DOHH2 (cell line): ENCODE results near the gene SNTB2.

ENCODE experiments used
- H3F3A ChIP-seq: fragments of 200-600 bp; sonication (generic), shearing (Covaris generic); 2 replicates; pipeline ENCODE4 v1.6.0; 2016; ENCODE audit warnings: antibody characterized with exemption, mild to moderate bottlenecking; ENCODE audit not compliant: control insufficient read depth, insufficient read depth
- H3K27ac ChIP-seq: fragments of 200-600 bp; sonication (generic); 2 replicates; pipeline ENCODE4 v1.5.1; 2014; ENCODE audit warnings: low read depth, mild to moderate bottlenecking, low read length, moderate library complexity
- H3K27me3 ChIP-seq: fragments of 200-600 bp; sonication (generic); 2 replicates; pipeline ENCODE4 v1.6.1; 2014; ENCODE audit warnings: mild to moderate bottlenecking, low read length, mixed read lengths; ENCODE audit not compliant: control insufficient read depth
- H3K36me3 ChIP-seq: fragments of 200-600 bp; sonication (generic); 2 replicates; pipeline ENCODE4 v1.6.1; 2014; ENCODE audit warnings: mild to moderate bottlenecking, low read length, moderate library complexity, mixed read lengths; ENCODE audit not compliant: control insufficient read depth
- H3K4me1 ChIP-seq: fragments of 200-600 bp; sonication (generic); 2 replicates; pipeline ENCODE4 v1.6.1; 2014; ENCODE audit warnings: mild to moderate bottlenecking, low read length, mixed read lengths; ENCODE audit not compliant: control insufficient read depth
- H3K4me2 ChIP-seq: fragments of 200-600 bp; sonication (generic); 2 replicates; pipeline ENCODE4 v1.6.0; 2014; ENCODE audit warnings: mild to moderate bottlenecking, low read length, moderate library complexity
- H3K4me3 ChIP-seq: fragments of 200-600 bp; sonication (generic); 2 replicates; pipeline ENCODE4 v1.5.1; 2014; ENCODE audit warnings: mild to moderate bottlenecking, low read length, mixed read lengths
- H3K79me2 ChIP-seq: fragments of 200-600 bp; sonication (generic); 2 replicates; pipeline ENCODE4 v1.6.1; 2014; ENCODE audit warnings: mild to moderate bottlenecking, low read length, mixed read lengths; ENCODE audit not compliant: control insufficient read depth
- H3K9me2 ChIP-seq: fragments of 200-600 bp; sonication (generic); replicated peaks from 2 replicates; pipeline ENCODE4 v1.6.1; 2014; ENCODE audit warnings: mild to moderate bottlenecking, low read length, mixed read lengths; ENCODE audit not compliant: control insufficient read depth
- H3K9me3 ChIP-seq: fragments of 200-600 bp; sonication (generic); 2 replicates; pipeline ENCODE4 v1.6.1; 2014; ENCODE audit warnings: antibody characterized with exemption, low read length, mixed read lengths; ENCODE audit not compliant: control insufficient read depth, insufficient read depth
- H4K20me1 ChIP-seq: fragments of 200-600 bp; sonication (generic); 2 replicates; pipeline ENCODE4 v1.6.0; 2014; ENCODE audit warnings: low read depth, mild to moderate bottlenecking, antibody characterized with exemption, low read length, moderate library complexity; ENCODE audit not compliant: control insufficient read depth, insufficient read depth
- CTCF ChIP-seq: fragments of 200-600 bp; sonication (generic); IDR thresholded peaks from one replicate; pipeline ENCODE4 v1.5.1; 2014; ENCODE audit warnings: antibody characterized with exemption, mild to moderate bottlenecking, low read depth, low read length; ENCODE audit not compliant: poor library complexity, severe bottlenecking
- EZH2phosphoT487 ChIP-seq: fragments of 200-600 bp; sonication (generic); IDR thresholded peaks from 2 replicates; pipeline ENCODE4 v1.6.1; 2017; ENCODE audit warnings: borderline replicate concordance, mild to moderate bottlenecking, antibody characterized with exemption, low read length, moderate library complexity, mixed read lengths

Gene SNTB2

GRCh38 chr16:69301861-69302260, 114.9 kb downstream of the SNTB2 start:
- H3K27ac ChIP-seq = no peak overlapping the region
- no peaks in the 10 kb centered on the region for H3K9me3 ChIP-seq
- no peaks in the 10 kb centered on the region for H3K27me3 ChIP-seq
- TF ChIP-seq CTCF (no peak), EZH2phosphoT487 (no peak)
- no peaks in the 10 kb centered on the region for H4K20me1 ChIP-seq
- no peaks in the 10 kb centered on the region for H3K79me2 ChIP-seq
- no peak overlapping the region for H3K4me3 ChIP-seq
- H3K36me3 ChIP-seq = peaks cover 18% of the 10 kb centered on the region
- H3K9me2 ChIP-seq = no peaks in the 10 kb centered on the region
- H3K4me2 ChIP-seq = no peak overlapping the region
- peaks cover 9% of the 10 kb centered on the region for H3K4me1 ChIP-seq
- H3F3A ChIP-seq = peaks cover 4% of the 10 kb centered on the region

- no peaks in the 10 kb centered on the region for H3K9me2 ChIP-seq
- TF ChIP-seq EZH2phosphoT487 (no peak), CTCF (no peak)
- no peak overlapping the region for H3K27ac ChIP-seq
- H3K36me3 ChIP-seq = peaks cover 18% of the 10 kb centered on the region
- peaks cover 9% of the 10 kb centered on the region for H3K4me1 ChIP-seq
- no peak overlapping the region for H3K4me3 ChIP-seq
- no peak overlapping the region for H3K4me2 ChIP-seq
- H3K79me2 ChIP-seq = no peaks in the 10 kb centered on the region
- H3K9me3 ChIP-seq = no peaks in the 10 kb centered on the region
- H3K27me3 ChIP-seq = no peaks in the 10 kb centered on the region
- H4K20me1 ChIP-seq = no peaks in the 10 kb centered on the region
- H3F3A ChIP-seq = peaks cover 9% of the 10 kb centered on the region
These were observed 115.3 kb downstream of the SNTB2 start for GRCh38 chr16:69302301-69302700.

DNA sequence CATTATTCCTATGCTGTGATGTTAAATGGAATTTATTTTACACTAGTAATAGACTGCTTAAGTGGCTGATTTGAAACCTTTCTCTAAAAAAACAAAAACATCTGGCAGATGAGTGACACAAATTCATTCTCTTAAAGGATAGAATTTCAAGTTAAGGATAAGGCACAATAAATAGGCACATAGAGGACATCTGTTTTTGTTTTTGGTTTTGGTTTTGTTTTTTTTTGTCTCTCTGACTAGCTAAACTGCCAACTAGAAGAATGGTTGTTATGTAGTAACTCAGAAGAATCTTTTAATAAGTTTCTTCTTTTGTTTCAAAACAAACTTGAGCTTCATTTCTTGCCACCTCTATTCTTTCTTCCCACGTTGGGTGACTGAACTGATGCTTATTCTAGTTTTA, 119.1 kb downstream of the SNTB2 start:
- Histone ChIP-seq H3K4me3 (no peak overlapping the region), H3K27me3 (no peaks in the 10 kb centered on the region), H3K9me3 (no peaks in the 10 kb centered on the region), H3K79me2 (no peaks in the 10 kb centered on the region), H3K36me3 (peaks cover 11% of the 10 kb centered on the region; the same call in 1 of the 2 replicates), H3K9me2 (no peaks in the 10 kb centered on the region), H3K4me1 (peaks cover 15% of the 10 kb centered on the region), H4K20me1 (no peaks in the 10 kb centered on the region), H3F3A (peaks cover 17% of the 10 kb centered on the region), H3K4me2 (no peak overlapping the region), H3K27ac (no peak overlapping the region)
- TF ChIP-seq EZH2phosphoT487 (no peak), CTCF (no peak)
